TTC549 (cell line): Measurements from ENCODE around the gene SGMS2.
A peak's percentile ranks its signal among the peaks of the same experiment; 100 is the strongest.
"Not testable (repeated sequence)": the region's sequence is repeated elsewhere in the genome, so short reads cannot be mapped to it uniquely, and the experiment has no call there.

ENCODE experiments used
- FAIRE-seq: peaks from 2 replicates; lab custom pipeline; 2012; peaks lifted over from hg19 to GRCh38; lab: Jason Lieb, UNC

The SGMS2 gene

DNA sequence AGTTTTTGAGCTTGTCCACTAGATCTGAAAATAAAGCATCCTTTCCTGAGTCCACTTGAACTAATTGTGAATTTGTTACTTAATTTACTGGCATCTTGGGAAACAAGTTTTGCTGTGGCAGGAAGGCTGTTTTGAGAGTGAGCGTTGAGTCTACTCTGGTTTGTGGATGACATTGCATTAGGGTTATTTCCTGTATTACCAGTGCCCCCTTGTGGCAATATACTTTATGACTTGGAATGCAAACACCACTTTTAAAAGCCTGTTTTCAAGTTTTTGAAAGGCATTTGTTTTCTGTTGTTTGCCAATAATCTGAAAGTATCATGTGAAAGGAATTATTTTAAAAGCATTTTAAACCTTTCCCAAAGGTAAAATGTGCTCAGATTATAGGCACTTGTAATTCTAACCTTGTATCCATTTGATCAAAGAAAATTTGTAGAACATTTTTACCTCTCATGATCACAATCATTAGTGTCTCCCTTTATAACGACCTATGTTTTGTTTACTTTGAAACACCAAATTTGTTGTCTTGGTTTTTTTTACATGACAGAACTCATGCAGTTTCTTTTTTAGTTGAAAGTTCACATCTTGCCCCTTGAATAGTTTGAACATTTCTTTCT lies 88.7 kb downstream of the SGMS2 start:
- peak; percentile 93 for FAIRE-seq

DNA sequence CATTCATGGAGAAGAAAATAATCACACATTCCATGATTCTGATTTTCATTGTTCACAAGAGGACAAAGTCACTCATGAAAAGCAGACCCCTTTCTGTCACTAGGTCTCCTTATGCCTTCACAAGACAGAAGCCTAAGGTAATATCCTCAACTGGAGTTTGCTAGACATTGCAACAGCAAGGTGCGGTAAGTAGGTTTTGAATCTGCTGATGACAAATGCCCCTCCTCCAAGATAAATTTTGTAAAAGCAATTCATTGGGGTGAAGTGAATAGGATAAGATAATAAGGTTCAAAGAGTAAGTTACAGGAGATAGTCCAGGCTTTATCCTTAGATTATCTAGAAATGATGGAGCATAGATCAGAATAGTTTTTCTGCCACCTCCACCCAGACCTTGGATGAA lies 90.5 kb downstream of the SGMS2 start:
- no peak for FAIRE-seq

DNA sequence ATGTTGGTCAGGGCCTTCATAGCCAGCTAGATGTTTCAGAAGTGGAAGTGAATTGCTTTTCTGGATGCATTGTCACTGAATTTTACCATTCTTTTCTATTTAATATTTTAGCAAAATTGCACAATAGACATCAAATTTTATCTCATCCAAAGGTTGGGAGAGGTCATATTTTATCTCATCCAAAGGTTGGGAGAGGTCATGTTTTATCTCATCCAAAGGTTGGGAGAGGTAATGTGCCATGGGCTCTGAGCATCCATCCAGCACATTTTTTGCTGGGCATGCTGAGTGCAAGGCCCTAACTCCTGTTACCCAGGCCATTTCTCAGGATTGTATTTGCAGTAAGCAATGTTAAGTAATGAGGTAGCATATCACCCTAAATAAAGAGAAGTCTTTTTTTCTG lies 91.9 kb downstream of the SGMS2 start:
- no peak for FAIRE-seq

DNA sequence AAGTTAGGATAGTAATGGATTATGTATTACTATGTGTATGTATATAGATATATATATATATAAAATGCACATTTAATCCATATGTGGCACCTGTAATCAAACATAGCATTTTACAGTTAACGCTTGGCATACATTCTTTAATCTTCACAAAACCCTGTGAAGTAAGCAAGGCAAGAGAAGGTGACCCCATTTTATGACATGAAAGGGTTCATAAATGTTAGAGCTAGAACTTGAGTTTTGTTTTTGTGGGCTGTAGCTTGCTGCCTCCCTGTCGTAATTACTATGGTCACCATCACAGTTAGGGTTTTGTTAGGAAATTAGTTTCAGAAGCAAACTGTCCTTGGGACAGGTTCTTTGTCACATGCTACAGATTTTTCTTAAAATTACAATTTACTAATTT lies 92.8 kb downstream of the SGMS2 start:
- FAIRE-seq: no peak

GRCh38 chr4:107922486-107923473 lies 98.0 kb downstream of the SGMS2 start:
- FAIRE-seq: no peak

DNA sequence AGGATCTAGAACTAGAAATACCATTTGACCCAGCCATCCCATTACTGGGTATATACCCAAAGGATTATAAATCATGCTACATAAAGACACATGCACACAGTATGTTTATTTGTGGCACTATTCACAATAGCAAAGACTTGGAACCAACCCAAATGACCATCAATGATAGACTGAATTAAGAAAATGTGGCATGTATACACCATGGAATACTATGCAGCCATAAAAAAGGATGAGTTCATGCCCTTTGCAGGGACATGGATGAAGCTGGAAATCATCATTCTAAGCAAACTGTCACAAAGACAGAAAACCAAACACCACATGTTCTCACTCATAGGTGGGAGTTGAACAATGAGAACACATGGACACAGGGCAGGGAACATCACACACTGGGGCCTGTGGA lies 101.0 kb downstream of the SGMS2 start:
- FAIRE-seq: not testable (repeated sequence)

DNA sequence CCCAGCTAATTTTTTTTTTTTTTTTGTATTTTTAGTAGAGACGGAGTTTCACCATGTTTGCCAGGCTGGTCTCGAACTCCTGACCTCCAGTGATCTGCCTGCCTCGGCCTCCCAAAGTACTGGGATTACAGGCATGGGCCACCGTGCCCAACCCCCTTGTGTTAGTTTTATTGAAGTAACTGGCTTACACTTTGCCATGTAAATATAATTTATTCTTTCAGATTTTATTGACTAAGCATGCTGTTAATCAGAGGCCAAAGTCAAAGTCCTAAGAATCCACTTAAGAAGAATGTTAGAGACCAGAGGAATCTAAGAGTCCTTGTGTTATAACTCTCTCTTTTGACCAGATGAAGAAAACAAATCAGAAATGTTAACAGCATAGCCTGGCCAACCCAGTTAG lies 102.1 kb downstream of the SGMS2 start:
- not testable (repeated sequence) for FAIRE-seq

DNA sequence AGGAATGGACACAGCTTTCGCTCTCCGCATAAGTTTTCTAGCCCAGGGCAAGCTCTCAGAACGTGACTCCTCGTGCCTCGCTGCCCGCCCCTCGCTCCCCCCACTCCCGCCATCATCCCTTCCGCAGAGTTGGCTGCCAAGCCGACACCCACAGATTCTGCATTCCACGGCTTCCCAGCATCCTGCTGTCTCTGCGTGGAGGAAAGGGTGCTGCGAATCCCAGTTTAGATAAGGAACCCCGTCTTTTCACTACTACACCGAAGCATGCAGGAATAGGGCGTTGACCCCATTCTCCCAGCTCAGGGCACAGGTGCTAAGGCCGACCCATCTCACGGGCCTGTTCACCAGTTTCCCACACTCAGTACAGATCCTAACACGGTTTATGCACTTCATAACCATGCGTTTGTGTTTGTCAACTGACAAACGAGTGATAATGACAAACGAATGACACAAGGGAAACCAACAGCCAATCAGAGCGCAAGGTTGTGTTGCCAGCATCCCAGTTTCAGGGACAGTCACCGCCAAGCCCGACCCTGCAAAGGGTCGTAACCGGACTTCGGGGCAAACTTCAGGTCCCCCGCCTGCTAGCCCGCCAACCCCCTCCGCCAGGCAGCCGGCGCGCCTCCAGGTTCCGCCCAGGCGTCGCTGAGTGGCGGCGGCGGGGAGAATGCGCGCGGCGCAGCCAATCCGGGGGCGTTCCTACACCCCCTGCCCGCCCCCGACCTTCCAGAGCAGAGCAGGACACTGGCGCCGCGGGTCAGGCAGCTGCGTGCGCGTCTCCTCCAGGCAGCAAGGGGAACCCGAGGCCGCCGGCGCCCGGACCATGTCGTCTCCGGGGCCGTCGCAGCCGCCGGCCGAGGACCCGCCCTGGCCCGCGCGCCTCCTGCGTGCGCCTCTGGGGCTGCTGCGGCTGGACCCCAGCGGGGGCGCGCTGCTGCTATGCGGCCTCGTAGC lies 106.4 kb downstream of the SGMS2 start, which contains the start of gene CYP2U1:
Gene CYP2U1, plus strand, starts transcription at position 729 of the 954 bp plus-strand sequence. Its CDS starts 95 bp downstream, at position 824.
- no peak for FAIRE-seq

DNA sequence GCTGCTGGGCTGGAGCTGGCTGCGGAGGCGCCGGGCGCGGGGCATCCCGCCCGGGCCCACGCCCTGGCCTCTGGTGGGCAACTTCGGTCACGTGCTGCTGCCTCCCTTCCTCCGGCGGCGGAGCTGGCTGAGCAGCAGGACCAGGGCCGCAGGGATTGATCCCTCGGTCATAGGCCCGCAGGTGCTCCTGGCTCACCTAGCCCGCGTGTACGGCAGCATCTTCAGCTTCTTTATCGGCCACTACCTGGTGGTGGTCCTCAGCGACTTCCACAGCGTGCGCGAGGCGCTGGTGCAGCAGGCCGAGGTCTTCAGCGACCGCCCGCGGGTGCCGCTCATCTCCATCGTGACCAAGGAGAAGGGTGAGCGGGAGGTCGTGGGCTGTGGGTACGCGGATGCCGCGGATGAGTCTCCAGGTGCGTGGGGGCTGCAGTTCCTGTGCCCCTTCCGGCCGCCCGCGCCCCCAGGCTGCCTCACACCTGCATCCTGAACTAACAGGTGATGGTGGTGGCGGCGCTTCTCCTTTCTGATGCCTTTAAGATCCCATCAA lies 107.1 kb downstream of the SGMS2 start:
- FAIRE-seq: no peak

GRCh38 chr4:107935246-107935645 lies 110.5 kb downstream of the SGMS2 start:
- FAIRE-seq: no peak

GRCh38 chr4:107937040-107937439 lies 112.3 kb downstream of the SGMS2 start:
- FAIRE-seq: no peak

DNA sequence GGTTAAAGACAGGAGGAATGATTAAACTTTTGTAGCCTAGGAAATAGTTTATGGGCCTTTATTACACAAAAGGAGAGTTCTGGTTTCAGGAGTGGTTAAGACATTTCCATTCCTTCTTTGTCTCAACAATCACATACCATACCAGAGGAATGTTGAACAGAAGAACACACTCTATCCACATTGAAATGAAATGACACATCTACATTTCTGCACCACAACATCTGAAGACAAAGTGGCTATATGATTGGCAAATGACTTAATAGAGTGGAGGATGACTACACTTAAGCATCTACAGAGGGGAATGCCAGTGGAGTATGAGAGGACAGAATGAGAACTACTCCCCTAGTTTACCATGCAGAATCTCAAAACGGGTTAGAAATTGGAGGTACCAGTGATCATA lies 114.6 kb downstream of the SGMS2 start:
- no peak for FAIRE-seq

GRCh38 chr4:107945809-107946208 lies 121.1 kb downstream of the SGMS2 start:
- no peak for FAIRE-seq

DNA sequence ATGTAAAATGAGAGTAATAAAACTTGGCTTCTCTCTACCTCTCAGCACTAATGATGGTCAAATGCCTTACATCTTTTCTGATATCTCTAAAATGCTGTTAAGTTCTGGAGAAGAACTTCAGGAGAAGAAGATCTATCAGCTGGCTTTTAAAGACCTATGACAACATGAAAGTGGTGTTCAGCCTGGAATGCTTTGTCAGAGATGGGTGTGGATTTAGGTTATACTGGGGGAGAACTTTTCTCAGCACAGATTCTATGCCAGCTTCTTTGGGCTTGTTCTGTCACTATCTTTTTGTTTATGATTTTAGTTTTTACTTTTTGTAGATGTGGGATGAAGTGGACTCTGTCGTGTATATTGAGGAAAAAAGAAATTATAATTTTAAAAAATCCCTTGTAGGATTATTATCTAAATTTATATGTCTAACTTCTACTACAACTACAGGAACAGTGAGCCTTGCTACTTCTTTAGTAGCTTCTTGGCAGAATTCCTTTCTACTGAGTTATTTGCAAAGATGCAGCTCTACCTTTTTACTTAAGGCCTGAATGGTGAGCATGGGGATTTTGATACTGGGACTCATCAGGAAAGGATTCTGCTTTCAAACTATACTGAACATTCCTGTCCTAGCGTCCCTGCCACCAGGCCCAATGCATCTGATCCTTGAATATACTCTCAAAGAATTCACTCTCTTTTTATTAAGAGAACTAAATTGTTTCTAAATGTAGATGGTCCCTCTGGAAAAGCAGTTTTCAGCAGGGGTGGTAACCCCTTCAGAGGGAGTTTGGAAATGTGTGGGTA lies 126.2 kb downstream of the SGMS2 start:
- no peak for FAIRE-seq

- no peak for FAIRE-seq
Measured at GRCh38 chr4:107951551-107951950, 126.8 kb downstream of the SGMS2 start.

GRCh38 chr4:107956011-107956410 lies 131.3 kb downstream of the SGMS2 start:
- FAIRE-seq: no peak
